GM12878 (cell line): ENCODE results near the gene SUSD6. TPM values are rescaled to one million over a fixed set of nuclear protein-coding genes. Genes with fewer than 3 reads are reported as not detected.
A peak's percentile ranks its signal among the peaks of the same experiment; 100 is the strongest.

Experiments used
- BHLHE40 ChIP-seq, 2 experiments: fragments of 450-650 bp in 1 of 2; IDR thresholded peaks; 2 replicates each; pipeline ENCODE4 v1.6.1; 2011 to 2017; ENCODE audit warnings: low read depth in 2 of 2, borderline replicate concordance in 1 of 2, improper control_type of control experiment in 1 of 2, low read length in 1 of 2, mild to moderate bottlenecking in 1 of 2
- BRCA1 ChIP-seq: IDR thresholded peaks from 2 replicates; pipeline ENCODE4 v1.6.1; 2011; ENCODE audit warnings: low read depth, low read length, improper control_type of control experiment
- GATAD2B ChIP-seq: fragments of 450-650 bp; conservative IDR thresholded peaks from 2 replicates; pipeline ENCODE4 v1.6.1; 2017; ENCODE audit warnings: low read depth, mild to moderate bottlenecking, moderate library complexity
- HDAC6 ChIP-seq: fragments of 200-600 bp; sonication (generic); IDR thresholded peaks from one replicate; pipeline ENCODE4 v1.8.0; 2017; ENCODE audit warnings: antibody characterized with exemption; ENCODE audit not compliant: unreplicated experiment
- IKZF1 ChIP-seq: fragments of 450-650 bp; conservative IDR thresholded peaks from 2 replicates; pipeline ENCODE4 v1.6.1; 2017; ENCODE audit warnings: antibody characterized with exemption, mild to moderate bottlenecking
- NR2C2 ChIP-seq: IDR thresholded peaks from 2 replicates; pipeline ENCODE4 v1.6.1; 2011; ENCODE audit warnings: borderline replicate concordance, low read depth; ENCODE audit not compliant: control insufficient read depth, insufficient read length
- TBL1XR1 ChIP-seq: IDR thresholded peaks from 2 replicates; pipeline ENCODE4 v1.6.1; 2012; ENCODE audit warnings: low read depth, low read length, improper control_type of control experiment
- polyA plus RNA-seq, 11 experiments: library from polyadenylated mRNA; depleted of rRNA in 4 of 11; unstranded in 6 of 11; stranded (reverse) in 5 of 11; fragments of >200 nt; fragmentation: Nextera tagmentation in 4 of 11; fragmentation: Illumina TruSeq in 1 of 11; extraction: Ambion mirVana in 4 of 11; extraction: Trizol in 1 of 11; gene quantifications; 1 replicate in 1 of 11; 2 replicates in 10 of 11; pipeline versions ENCODE4 v1.2.1 to v1.2.3, GENCODE V29; 2011 to 2016; ENCODE audit warnings: inconsistent platforms in 2 of 11, missing spikeins in 2 of 11, low read depth in 1 of 11
- total RNA-seq, 4 experiments: library from RNA; depleted of rRNA in 3 of 4; stranded (reverse); fragments of >200 nt in 3 of 4; fragmentation: Illumina TruSeq in 1 of 4; extraction: Trizol in 1 of 4; gene quantifications; 2 replicates each; pipeline versions ENCODE4 v1.2.1 to v1.2.3, GENCODE V29; 2013 to 2021
- TF ChIP-seq, protein P1 (sequence below): fragments of 450-650 bp; IDR thresholded peaks from 2 replicates; pipeline ENCODE4 v1.6.1; 2016; ENCODE audit warnings: mild to moderate bottlenecking
- TF ChIP-seq, protein P2 (sequence below): fragments of 150-350 bp; IDR thresholded peaks from 2 replicates; pipeline ENCODE4 v1.6.1; 2014; ENCODE audit warnings: mild to moderate bottlenecking, low read depth, low read length
- TF ChIP-seq, protein P3 (sequence below): fragments of 450-650 bp; IDR thresholded peaks from 2 replicates; pipeline ENCODE4 v1.6.1; 2018; ENCODE audit warnings: borderline replicate concordance, mild to moderate bottlenecking; ENCODE audit not compliant: partially characterized antibody
- TF ChIP-seq, protein P4 (sequence below): fragments of 450-650 bp; IDR thresholded peaks from 2 replicates; pipeline ENCODE4 v1.6.1; 2017; ENCODE audit warnings: antibody characterized with exemption, mild to moderate bottlenecking, moderate library complexity
- TF ChIP-seq, protein P5 (sequence below): fragments of 450-650 bp; formaldehyde crosslinking; IDR thresholded peaks from 2 replicates; pipeline ENCODE4 v1.4.0; 2022; ENCODE audit warnings: mild to moderate bottlenecking, moderate library complexity
- TF ChIP-seq, protein P6 (sequence below): fragments of 450-650 bp; IDR thresholded peaks from 2 replicates; pipeline ENCODE4 v1.6.1; 2016; ENCODE audit warnings: mild to moderate bottlenecking

The SUSD6 gene
- total and polyA plus RNA-seq, 10 of the 15 experiments (the other 5 are each of a cell fraction or from before 2014, with no cell fraction given), result 6.6 to 39.8 (median 20.2) TPM

DNA sequence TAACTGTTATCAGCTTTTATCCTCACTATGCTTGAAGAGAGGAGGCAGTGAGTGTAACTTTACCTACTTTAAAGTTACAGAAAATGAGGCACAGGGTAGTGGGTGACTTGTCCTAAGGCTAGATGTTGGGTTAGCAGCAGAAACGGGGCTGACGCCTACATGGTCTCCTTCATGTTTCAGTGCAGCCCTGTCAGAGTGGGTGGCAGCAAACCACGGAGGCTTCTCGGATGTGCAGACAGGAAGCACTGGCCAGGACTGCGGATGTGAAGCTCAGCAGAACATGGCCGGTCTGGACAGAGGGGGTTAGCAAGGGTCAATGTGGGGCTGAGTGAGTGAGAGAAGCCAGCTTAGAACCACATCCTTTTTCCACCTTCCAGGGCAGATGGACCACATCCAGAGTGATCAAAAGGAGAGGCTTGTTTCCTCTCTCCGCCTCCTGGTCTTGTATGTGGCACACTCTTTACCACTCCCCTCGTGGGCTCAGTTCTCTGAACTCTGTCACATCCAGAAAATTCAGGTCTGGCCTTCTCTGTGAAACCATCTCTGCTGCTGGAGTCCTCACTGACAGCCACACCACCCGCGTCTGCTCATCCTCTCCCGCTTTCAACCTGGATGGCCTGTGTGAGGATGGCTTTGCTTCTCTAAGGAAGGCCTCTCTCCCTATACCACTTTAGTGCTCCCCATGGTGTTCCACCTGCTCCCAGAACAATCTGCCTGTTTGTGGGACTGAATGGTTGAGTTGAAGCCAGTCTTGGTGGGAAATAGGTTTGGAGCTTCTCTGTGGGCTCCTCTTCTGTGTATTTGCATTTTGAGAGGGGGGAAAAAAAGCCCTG lies 14.1 kb downstream of the SUSD6 start (continued):
- TF ChIP-seq, protein P1, sequence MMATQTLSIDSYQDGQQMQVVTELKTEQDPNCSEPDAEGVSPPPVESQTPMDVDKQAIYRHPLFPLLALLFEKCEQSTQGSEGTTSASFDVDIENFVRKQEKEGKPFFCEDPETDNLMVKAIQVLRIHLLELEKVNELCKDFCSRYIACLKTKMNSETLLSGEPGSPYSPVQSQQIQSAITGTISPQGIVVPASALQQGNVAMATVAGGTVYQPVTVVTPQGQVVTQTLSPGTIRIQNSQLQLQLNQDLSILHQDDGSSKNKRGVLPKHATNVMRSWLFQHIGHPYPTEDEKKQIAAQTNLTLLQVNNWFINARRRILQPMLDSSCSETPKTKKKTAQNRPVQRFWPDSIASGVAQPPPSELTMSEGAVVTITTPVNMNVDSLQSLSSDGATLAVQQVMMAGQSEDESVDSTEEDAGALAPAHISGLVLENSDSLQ, result peak; percentile 67; the same call in 1 of the 2 replicates
- TF ChIP-seq HDAC6 (no peak), GATAD2B (peak; percentile 85), BHLHE40 (IDR thresholded peaks at IDR 0.05; ENCODE audit: borderline replicate concordance in 1 of 2, low read depth in 2 of 2, low read length in 1 of 2) (peak in 1 of 2 experiments; percentile 46; a peak in 1 of 4 replicates), BRCA1 (no peak), TBL1XR1 (no peak), NR2C2 (no peak), IKZF1 (peak; percentile 87)
- TF ChIP-seq, protein P2, sequence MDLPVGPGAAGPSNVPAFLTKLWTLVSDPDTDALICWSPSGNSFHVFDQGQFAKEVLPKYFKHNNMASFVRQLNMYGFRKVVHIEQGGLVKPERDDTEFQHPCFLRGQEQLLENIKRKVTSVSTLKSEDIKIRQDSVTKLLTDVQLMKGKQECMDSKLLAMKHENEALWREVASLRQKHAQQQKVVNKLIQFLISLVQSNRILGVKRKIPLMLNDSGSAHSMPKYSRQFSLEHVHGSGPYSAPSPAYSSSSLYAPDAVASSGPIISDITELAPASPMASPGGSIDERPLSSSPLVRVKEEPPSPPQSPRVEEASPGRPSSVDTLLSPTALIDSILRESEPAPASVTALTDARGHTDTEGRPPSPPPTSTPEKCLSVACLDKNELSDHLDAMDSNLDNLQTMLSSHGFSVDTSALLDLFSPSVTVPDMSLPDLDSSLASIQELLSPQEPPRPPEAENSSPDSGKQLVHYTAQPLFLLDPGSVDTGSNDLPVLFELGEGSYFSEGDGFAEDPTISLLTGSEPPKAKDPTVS, result no peak
- TF ChIP-seq, protein P3, sequence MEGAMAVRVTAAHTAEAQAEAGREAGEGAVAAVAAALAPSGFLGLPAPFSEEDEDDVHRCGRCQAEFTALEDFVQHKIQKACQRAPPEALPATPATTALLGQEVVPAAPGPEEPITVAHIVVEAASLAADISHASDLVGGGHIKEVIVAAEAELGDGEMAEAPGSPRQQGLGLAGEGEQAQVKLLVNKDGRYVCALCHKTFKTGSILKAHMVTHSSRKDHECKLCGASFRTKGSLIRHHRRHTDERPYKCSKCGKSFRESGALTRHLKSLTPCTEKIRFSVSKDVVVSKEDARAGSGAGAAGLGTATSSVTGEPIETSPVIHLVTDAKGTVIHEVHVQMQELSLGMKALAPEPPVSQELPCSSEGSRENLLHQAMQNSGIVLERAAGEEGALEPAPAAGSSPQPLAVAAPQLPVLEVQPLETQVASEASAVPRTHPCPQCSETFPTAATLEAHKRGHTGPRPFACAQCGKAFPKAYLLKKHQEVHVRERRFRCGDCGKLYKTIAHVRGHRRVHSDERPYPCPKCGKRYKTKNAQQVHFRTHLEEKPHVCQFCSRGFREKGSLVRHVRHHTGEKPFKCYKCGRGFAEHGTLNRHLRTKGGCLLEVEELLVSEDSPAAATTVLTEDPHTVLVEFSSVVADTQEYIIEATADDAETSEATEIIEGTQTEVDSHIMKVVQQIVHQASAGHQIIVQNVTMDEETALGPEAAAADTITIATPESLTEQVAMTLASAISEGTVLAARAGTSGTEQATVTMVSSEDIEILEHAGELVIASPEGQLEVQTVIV, result no peak
- TF ChIP-seq, protein P4, sequence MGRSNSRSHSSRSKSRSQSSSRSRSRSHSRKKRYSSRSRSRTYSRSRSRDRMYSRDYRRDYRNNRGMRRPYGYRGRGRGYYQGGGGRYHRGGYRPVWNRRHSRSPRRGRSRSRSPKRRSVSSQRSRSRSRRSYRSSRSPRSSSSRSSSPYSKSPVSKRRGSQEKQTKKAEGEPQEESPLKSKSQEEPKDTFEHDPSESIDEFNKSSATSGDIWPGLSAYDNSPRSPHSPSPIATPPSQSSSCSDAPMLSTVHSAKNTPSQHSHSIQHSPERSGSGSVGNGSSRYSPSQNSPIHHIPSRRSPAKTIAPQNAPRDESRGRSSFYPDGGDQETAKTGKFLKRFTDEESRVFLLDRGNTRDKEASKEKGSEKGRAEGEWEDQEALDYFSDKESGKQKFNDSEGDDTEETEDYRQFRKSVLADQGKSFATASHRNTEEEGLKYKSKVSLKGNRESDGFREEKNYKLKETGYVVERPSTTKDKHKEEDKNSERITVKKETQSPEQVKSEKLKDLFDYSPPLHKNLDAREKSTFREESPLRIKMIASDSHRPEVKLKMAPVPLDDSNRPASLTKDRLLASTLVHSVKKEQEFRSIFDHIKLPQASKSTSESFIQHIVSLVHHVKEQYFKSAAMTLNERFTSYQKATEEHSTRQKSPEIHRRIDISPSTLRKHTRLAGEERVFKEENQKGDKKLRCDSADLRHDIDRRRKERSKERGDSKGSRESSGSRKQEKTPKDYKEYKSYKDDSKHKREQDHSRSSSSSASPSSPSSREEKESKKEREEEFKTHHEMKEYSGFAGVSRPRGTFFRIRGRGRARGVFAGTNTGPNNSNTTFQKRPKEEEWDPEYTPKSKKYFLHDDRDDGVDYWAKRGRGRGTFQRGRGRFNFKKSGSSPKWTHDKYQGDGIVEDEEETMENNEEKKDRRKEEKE, result no peak
- TF ChIP-seq, protein P5, sequence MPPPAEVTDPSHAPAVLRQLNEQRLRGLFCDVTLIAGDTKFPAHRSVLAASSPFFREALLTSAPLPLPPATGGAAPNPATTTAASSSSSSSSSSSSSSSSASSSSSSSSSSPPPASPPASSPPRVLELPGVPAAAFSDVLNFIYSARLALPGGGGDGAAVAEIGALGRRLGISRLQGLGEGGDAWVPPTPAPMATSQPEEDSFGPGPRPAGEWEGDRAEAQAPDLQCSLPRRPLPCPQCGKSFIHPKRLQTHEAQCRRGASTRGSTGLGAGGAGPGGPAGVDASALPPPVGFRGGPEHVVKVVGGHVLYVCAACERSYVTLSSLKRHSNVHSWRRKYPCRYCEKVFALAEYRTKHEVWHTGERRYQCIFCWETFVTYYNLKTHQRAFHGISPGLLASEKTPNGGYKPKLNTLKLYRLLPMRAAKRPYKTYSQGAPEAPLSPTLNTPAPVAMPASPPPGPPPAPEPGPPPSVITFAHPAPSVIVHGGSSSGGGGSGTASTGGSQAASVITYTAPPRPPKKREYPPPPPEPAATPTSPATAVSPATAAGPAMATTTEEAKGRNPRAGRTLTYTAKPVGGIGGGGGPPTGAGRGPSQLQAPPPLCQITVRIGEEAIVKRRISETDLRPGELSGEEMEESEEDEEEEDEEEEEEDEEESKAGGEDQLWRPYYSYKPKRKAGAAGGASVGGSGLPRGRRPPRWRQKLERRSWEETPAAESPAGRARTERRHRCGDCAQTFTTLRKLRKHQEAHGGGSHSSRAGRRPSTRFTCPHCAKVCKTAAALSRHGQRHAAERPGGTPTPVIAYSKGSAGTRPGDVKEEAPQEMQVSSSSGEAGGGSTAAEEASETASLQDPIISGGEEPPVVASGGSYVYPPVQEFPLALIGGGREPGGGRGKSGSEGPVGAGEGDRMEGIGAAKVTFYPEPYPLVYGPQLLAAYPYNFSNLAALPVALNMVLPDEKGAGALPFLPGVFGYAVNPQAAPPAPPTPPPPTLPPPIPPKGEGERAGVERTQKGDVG (CRISPR knock-in tag), result no peak
- TF ChIP-seq, protein P6, sequence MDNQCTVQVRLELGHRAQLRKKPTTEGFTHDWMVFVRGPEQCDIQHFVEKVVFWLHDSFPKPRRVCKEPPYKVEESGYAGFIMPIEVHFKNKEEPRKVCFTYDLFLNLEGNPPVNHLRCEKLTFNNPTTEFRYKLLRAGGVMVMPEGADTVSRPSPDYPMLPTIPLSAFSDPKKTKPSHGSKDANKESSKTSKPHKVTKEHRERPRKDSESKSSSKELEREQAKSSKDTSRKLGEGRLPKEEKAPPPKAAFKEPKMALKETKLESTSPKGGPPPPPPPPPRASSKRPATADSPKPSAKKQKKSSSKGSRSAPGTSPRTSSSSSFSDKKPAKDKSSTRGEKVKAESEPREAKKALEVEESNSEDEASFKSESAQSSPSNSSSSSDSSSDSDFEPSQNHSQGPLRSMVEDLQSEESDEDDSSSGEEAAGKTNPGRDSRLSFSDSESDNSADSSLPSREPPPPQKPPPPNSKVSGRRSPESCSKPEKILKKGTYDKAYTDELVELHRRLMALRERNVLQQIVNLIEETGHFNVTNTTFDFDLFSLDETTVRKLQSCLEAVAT, result peak; percentile 74; the same call in 1 of the 2 replicates
